Heart left ventricle (tissue), 13 donors: ENCODE data around the gene CYB5D1.

Experiments
- CTCF ChIP-seq, 12 donors: fragments of 200-600 bp; sonication (generic) in 4 of 12; IDR thresholded peaks; one replicate each; pipeline versions ENCODE4 v1.5.0 to v1.8.0; 2018 to 2022; ENCODE audit warnings: antibody characterized with exemption in 12 of 12, mild to moderate bottlenecking in 5 of 12
- POLR2A ChIP-seq, 2 donors: fragments of 450-650 bp; IDR thresholded peaks; one replicate each; pipeline ENCODE4 v1.6.1; 2017; ENCODE audit warnings: antibody characterized with exemption in 2 of 2, mild to moderate bottlenecking in 2 of 2, moderate library complexity in 2 of 2
- donor health status: ischemic (EF 13 %, LVEDD 7.1; RV severe dilation, severe dysfunction).
- donor health status: DM: no; HTN: yes; CAD: no.
- donor health status: DM: no; HTN: no; CAD: no.
- donor health status: ischemic (EF 25% LVEDD 6.9; RV normal size, moderate dysfunction).
- donor health status: ischemic (EF 25% LVEDD 5.7; RV mildly dilated, moderate dysfunction).
- donor health status: ischemic (EF 35%, LVEDD 5.7; RV mildly dilated, moderate dysfunction).
- donor health status: nonischemic (EF 11% LVEDD 7.7; RV severe dilation, severe dysfunction).
- donor health status: DM: yes; HTN: yes; CAD: no.
- donor health status: PGD.
- donor health status: ischemic (EF 29% LVEDD 5.4; RV normal size, mild dysfunction).
- donor health status: nonischemic (EF 23%, LVEDD 6.1; RV moderate dilation, normal function).

GRCh38 chr17:7893187-7893880 lies 35.5 kb downstream of the CYB5D1 start:
- TF ChIP-seq CTCF (IDR thresholded peaks at IDR 0.05) (no peak), POLR2A (IDR thresholded peaks at IDR 0.05) (no peak)
